GM12878 (cell line): ENCODE results near the gene CSAD. TPM values are rescaled to one million over a fixed set of nuclear protein-coding genes. Genes with fewer than 3 reads are reported as not detected.

Source experiments
- BHLHE40 ChIP-seq, 2 experiments: fragments of 450-650 bp in 1 of 2; IDR thresholded peaks; 2 replicates each; pipeline ENCODE4 v1.6.1; 2011 to 2017; ENCODE audit warnings: low read depth in 2 of 2, borderline replicate concordance in 1 of 2, improper control_type of control experiment in 1 of 2, low read length in 1 of 2, mild to moderate bottlenecking in 1 of 2
- BMI1 ChIP-seq: fragments of 450-650 bp; IDR thresholded peaks from 2 replicates; pipeline ENCODE4 v1.6.1; 2016; ENCODE audit warnings: mild to moderate bottlenecking, moderate library complexity, borderline replicate concordance
- CEBPB ChIP-seq, 2 experiments: fragments of 150-350 bp in 1 of 2; IDR thresholded peaks; 2 replicates each; pipeline ENCODE4 v1.6.1; 2012 to 2014; ENCODE audit warnings: low read depth in 2 of 2, low read length in 2 of 2, borderline replicate concordance in 1 of 2, inconsistent platforms in 1 of 2
- CHD1 ChIP-seq: IDR thresholded peaks from 2 replicates; pipeline ENCODE4 v1.6.1; 2012; ENCODE audit warnings: low read depth, low read length, improper control_type of control experiment
- EED ChIP-seq: sonication (generic); IDR thresholded peaks from 2 replicates; pipeline ENCODE4 v1.6.1; 2016; ENCODE audit warnings: antibody characterized with exemption, low read depth
- EGR1 ChIP-seq, 2 experiments: IDR thresholded peaks; 1 replicate in 1 of 2; 2 replicates in 1 of 2; pipeline ENCODE4 v1.6.1; 2011 to 2012; ENCODE audit warnings: low read depth in 2 of 2, low read length in 2 of 2, borderline replicate concordance in 1 of 2, mild to moderate bottlenecking in 1 of 2, moderate library complexity in 1 of 2
- EP300 ChIP-seq, 2 experiments: fragments of 150-350 bp in 1 of 2; IDR thresholded peaks; 2 replicates each; pipeline ENCODE4 v1.6.1; 2011 to 2012; ENCODE audit warnings: low read depth in 2 of 2, low read length in 2 of 2, borderline replicate concordance in 1 of 2, improper control_type of control experiment in 1 of 2, inconsistent platforms in 1 of 2; ENCODE audit not compliant: control insufficient read depth in 1 of 2
- ESRRA ChIP-seq: IDR thresholded peaks from 2 replicates; pipeline ENCODE4 v1.6.1; 2012; ENCODE audit warnings: mild to moderate bottlenecking, low read length, improper control_type of control experiment
- FOXM1 ChIP-seq: IDR thresholded peaks from 2 replicates; pipeline ENCODE4 v1.6.1; 2012; ENCODE audit warnings: low read depth, mild to moderate bottlenecking, inconsistent platforms, low read length, moderate library complexity
- GATAD2B ChIP-seq: fragments of 450-650 bp; conservative IDR thresholded peaks from 2 replicates; pipeline ENCODE4 v1.6.1; 2017; ENCODE audit warnings: low read depth, mild to moderate bottlenecking, moderate library complexity
- HCFC1 ChIP-seq: fragments of 150-350 bp; IDR thresholded peaks from 2 replicates; pipeline ENCODE4 v1.6.1; 2014; ENCODE audit warnings: low read length
- IRF4 ChIP-seq: IDR thresholded peaks from 2 replicates; pipeline ENCODE4 v1.6.1; 2011; ENCODE audit warnings: low read depth, low read length
- KLF5 ChIP-seq: fragments of 450-650 bp; IDR thresholded peaks from 2 replicates; pipeline ENCODE4 v1.6.1; 2014; ENCODE audit warnings: mild to moderate bottlenecking; ENCODE audit not compliant: partially characterized antibody
- MEF2B ChIP-seq: fragments of 450-650 bp; IDR thresholded peaks from 2 replicates; pipeline ENCODE4 v1.6.1; 2018; ENCODE audit warnings: mild to moderate bottlenecking, moderate library complexity; ENCODE audit not compliant: partially characterized antibody, poor library complexity, severe bottlenecking
- MTA3 ChIP-seq: IDR thresholded peaks from 2 replicates; pipeline ENCODE4 v1.6.1; 2012; ENCODE audit warnings: low read length, inconsistent platforms, borderline replicate concordance
- NFIC ChIP-seq: IDR thresholded peaks from 2 replicates; pipeline ENCODE4 v1.6.1; 2012; ENCODE audit warnings: low read depth, mild to moderate bottlenecking, inconsistent platforms, low read length, moderate library complexity
- NFXL1 ChIP-seq: fragments of 450-650 bp; IDR thresholded peaks from 2 replicates; pipeline ENCODE4 v1.6.1; 2017; ENCODE audit warnings: antibody characterized with exemption, mild to moderate bottlenecking, borderline replicate concordance
- NR2C1 ChIP-seq: fragments of 450-650 bp; IDR thresholded peaks from 2 replicates; pipeline ENCODE4 v1.6.1; 2017; ENCODE audit warnings: antibody characterized with exemption, mild to moderate bottlenecking, moderate library complexity
- RCOR1 ChIP-seq: conservative IDR thresholded peaks from 2 replicates; pipeline ENCODE4 v1.6.1; 2012; ENCODE audit warnings: low read depth, low read length, improper control_type of control experiment
- RFX5 ChIP-seq: IDR thresholded peaks from 2 replicates; pipeline ENCODE4 v1.6.1; 2011; ENCODE audit warnings: low read depth, low read length, improper control_type of control experiment
- SRF ChIP-seq, 2 experiments: IDR thresholded peaks; 2 replicates each; pipeline ENCODE4 v1.6.1; 2011; ENCODE audit warnings: low read depth in 2 of 2, low read length in 2 of 2, mild to moderate bottlenecking in 1 of 2, moderate library complexity in 1 of 2
- STAT3 ChIP-seq: IDR thresholded peaks from 2 replicates; pipeline ENCODE4 v1.6.1; 2011; ENCODE audit warnings: low read depth, low read length, improper control_type of control experiment
- TCF3 ChIP-seq: IDR thresholded peaks from 2 replicates; pipeline ENCODE4 v1.6.1; 2012; ENCODE audit warnings: low read depth, mild to moderate bottlenecking, low read length, borderline replicate concordance; ENCODE audit not compliant: insufficient read depth
- YBX1 ChIP-seq: fragments of 450-650 bp; IDR thresholded peaks from 2 replicates; pipeline ENCODE4 v1.6.1; 2016; ENCODE audit warnings: antibody characterized with exemption
- ZBED1 ChIP-seq: IDR thresholded peaks from 2 replicates; pipeline ENCODE4 v1.6.1; 2016; ENCODE audit warnings: borderline replicate concordance
- ZNF274 ChIP-seq: IDR thresholded peaks from one replicate; pipeline ENCODE4 v1.8.0; 2011; ENCODE audit not compliant: insufficient read length, insufficient read depth
- polyA plus RNA-seq, 11 experiments: library from polyadenylated mRNA; depleted of rRNA in 4 of 11; unstranded in 6 of 11; stranded (reverse) in 5 of 11; fragments of >200 nt; fragmentation: Nextera tagmentation in 4 of 11; fragmentation: Illumina TruSeq in 1 of 11; extraction: Ambion mirVana in 4 of 11; extraction: Trizol in 1 of 11; gene quantifications; 1 replicate in 1 of 11; 2 replicates in 10 of 11; pipeline versions ENCODE4 v1.2.1 to v1.2.3, GENCODE V29; 2011 to 2016; ENCODE audit warnings: inconsistent platforms in 2 of 11, missing spikeins in 2 of 11, low read depth in 1 of 11
- total RNA-seq, 4 experiments: library from RNA; depleted of rRNA in 3 of 4; stranded (reverse); fragments of >200 nt in 3 of 4; fragmentation: Illumina TruSeq in 1 of 4; extraction: Trizol in 1 of 4; gene quantifications; 2 replicates each; pipeline versions ENCODE4 v1.2.1 to v1.2.3, GENCODE V29; 2013 to 2021
- TF ChIP-seq, protein P1 (sequence below): fragments of 450-650 bp; IDR thresholded peaks from 2 replicates; pipeline ENCODE4 v1.6.1; 2016; ENCODE audit warnings: mild to moderate bottlenecking
- TF ChIP-seq, protein P2 (sequence below): fragments of 150-350 bp; IDR thresholded peaks from 2 replicates; pipeline ENCODE4 v1.6.1; 2014; ENCODE audit warnings: mild to moderate bottlenecking, low read depth, low read length
- TF ChIP-seq, protein P3 (sequence below): IDR thresholded peaks from 2 replicates; pipeline ENCODE4 v1.6.1; 2011; ENCODE audit warnings: mild to moderate bottlenecking, low read depth, low read length, moderate library complexity; ENCODE audit not compliant: insufficient replicate concordance

The CSAD gene
- total and polyA plus RNA-seq, 10 of the 15 experiments (the other 5 are each of a cell fraction or from before 2014, with no cell fraction given), result 1.1 to 20.4 (median 6.2) TPM

DNA sequence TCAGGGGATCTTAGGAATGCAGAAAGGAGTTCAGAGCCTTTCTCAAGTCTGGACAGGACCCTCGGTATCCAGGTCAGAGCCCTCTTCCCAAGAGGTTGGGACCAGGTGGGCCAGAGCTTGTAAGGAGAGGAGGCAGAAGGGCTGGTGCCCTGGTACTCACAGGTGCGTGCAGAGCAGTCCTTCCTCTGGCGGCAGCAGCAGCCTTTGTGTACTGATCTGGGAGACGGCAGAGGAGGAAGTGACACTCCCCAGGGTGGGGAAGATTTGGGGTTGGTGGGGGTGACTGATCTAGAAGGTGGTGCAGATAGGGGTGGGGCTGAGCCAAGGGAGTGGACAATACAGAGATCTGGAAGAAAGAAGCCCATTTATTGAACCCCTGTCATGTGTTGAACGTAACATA lies 26.3 kb upstream of the CSAD start, which contains the start of gene ITGB7 (continued):
- TF ChIP-seq KLF5 (no peak), EGR1 (IDR thresholded peaks at IDR 0.05; ENCODE audit: borderline replicate concordance in 1 of 2, low read depth in 2 of 2, low read length in 2 of 2) (0 out of 3 replicates have a peak, but pooled peaks of 1 of the 2 experiments have one; percentile 5), NR2C1 (no peak), CHD1 (no peak), BMI1 (no peak), EED (peak; percentile 88), ZNF274 (no peak), RFX5 (no peak), GATAD2B (0 out of 2 replicates have a peak, but pooled peaks have one; percentile 32), HCFC1 (no peak), FOXM1 (peak; percentile 35; the same call in 1 of the 2 replicates), EP300 (IDR thresholded peaks at IDR 0.05; ENCODE audit: borderline replicate concordance in 1 of 2, control insufficient read depth in 1 of 2, low read depth in 2 of 2, low read length in 2 of 2) (peak in 1 of 2 experiments; percentile 46; a peak in 1 of 4 replicates), SRF (IDR thresholded peaks at IDR 0.05; ENCODE audit: low read depth in 2 of 2, low read length in 2 of 2) (no peak), BHLHE40 (IDR thresholded peaks at IDR 0.05; ENCODE audit: borderline replicate concordance in 1 of 2, low read depth in 2 of 2, low read length in 1 of 2) (peak; percentile 13 to 45; a peak in 1 of 4 replicates), CEBPB (IDR thresholded peaks at IDR 0.05; ENCODE audit: borderline replicate concordance in 1 of 2, low read depth in 2 of 2, low read length in 2 of 2) (no peak), IRF4 (peak; percentile 63; the same call in 1 of the 2 replicates), YBX1 (no peak), RCOR1 (no peak), ESRRA (no peak), MTA3 (peak; percentile 77; the same call in 1 of the 2 replicates), NFIC (no peak), NFXL1 (no peak), ZBED1 (no peak; the same call in 1 of the 2 replicates), MEF2B (no peak), TCF3 (peak; percentile 58; the same call in 1 of the 2 replicates), STAT3 (no peak)
- TF ChIP-seq, protein P1, sequence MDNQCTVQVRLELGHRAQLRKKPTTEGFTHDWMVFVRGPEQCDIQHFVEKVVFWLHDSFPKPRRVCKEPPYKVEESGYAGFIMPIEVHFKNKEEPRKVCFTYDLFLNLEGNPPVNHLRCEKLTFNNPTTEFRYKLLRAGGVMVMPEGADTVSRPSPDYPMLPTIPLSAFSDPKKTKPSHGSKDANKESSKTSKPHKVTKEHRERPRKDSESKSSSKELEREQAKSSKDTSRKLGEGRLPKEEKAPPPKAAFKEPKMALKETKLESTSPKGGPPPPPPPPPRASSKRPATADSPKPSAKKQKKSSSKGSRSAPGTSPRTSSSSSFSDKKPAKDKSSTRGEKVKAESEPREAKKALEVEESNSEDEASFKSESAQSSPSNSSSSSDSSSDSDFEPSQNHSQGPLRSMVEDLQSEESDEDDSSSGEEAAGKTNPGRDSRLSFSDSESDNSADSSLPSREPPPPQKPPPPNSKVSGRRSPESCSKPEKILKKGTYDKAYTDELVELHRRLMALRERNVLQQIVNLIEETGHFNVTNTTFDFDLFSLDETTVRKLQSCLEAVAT, result peak; percentile 48
- TF ChIP-seq, protein P2, sequence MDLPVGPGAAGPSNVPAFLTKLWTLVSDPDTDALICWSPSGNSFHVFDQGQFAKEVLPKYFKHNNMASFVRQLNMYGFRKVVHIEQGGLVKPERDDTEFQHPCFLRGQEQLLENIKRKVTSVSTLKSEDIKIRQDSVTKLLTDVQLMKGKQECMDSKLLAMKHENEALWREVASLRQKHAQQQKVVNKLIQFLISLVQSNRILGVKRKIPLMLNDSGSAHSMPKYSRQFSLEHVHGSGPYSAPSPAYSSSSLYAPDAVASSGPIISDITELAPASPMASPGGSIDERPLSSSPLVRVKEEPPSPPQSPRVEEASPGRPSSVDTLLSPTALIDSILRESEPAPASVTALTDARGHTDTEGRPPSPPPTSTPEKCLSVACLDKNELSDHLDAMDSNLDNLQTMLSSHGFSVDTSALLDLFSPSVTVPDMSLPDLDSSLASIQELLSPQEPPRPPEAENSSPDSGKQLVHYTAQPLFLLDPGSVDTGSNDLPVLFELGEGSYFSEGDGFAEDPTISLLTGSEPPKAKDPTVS, result no peak
- TF ChIP-seq, protein P3, sequence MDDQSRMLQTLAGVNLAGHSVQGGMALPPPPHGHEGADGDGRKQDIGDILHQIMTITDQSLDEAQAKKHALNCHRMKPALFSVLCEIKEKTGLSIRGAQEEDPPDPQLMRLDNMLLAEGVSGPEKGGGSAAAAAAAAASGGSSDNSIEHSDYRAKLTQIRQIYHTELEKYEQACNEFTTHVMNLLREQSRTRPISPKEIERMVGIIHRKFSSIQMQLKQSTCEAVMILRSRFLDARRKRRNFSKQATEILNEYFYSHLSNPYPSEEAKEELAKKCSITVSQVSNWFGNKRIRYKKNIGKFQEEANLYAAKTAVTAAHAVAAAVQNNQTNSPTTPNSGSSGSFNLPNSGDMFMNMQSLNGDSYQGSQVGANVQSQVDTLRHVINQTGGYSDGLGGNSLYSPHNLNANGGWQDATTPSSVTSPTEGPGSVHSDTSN, result no peak
